GM18508 (cell line): ENCODE results near the gene GRAMD1B.
A peak's percentile ranks its signal among the peaks of the same experiment; 100 is the strongest.

Experiments
- ATAC-seq: cut with Tn5 transposase; IDR thresholded peaks from one replicate; pipeline ENCODE4 v1.9.1; 2021; ENCODE audit warnings: moderate number of reproducible peaks; ENCODE audit not compliant: insufficient read depth, unreplicated experiment

GRAMD1B gene

GRCh38 chr11:123525511-123525918, 95.4 kb downstream of the GRAMD1B start:
- no peak for ATAC-seq

DNA sequence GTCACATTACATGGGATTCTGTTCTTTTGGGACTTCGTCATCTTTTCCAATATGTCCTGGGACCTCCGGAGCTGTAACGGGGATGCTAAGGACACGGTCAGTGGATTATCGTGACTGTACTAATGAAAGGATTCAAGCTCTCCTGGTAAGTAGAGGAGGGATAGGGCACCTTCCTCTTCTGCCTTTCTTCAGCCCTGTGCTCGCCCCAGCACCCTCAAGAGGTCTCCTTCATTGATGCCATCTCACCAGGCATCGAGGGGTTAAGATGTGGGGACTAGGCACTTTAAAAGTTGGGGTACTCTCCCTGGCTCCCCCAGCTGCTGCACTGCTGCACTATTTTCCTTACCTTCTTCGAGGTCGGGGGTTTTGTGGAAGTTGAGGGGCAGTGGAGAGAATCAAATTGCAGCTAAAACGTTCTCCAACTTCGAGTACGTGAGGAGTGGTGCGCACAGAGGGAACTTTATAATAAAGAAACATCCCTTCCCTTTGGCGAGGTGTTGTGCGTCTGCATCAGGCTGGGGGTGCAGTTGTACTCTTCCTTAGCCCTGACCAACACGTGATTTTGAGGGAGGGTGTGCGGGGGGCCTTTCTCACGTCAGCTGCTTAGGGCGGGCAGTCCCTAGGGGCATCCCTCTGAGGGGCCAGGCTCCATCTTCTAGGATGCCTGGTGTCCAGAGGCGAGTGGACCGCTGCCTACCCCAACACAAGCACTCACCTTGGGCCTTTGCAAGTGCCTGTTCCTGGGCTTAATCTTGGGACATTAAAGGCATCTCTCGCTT, 96.1 kb downstream of the GRAMD1B start:
- ATAC-seq, result no peak

- ATAC-seq, result no peak
Observed at GRCh38 chr11:123526918-123527317, 96.8 kb downstream of the GRAMD1B start.

GRCh38 chr11:123527526-123527925, 97.5 kb downstream of the GRAMD1B start:
- no peak for ATAC-seq

GRCh38 chr11:123527947-123528346, 97.9 kb downstream of the GRAMD1B start:
- no peak for ATAC-seq

DNA sequence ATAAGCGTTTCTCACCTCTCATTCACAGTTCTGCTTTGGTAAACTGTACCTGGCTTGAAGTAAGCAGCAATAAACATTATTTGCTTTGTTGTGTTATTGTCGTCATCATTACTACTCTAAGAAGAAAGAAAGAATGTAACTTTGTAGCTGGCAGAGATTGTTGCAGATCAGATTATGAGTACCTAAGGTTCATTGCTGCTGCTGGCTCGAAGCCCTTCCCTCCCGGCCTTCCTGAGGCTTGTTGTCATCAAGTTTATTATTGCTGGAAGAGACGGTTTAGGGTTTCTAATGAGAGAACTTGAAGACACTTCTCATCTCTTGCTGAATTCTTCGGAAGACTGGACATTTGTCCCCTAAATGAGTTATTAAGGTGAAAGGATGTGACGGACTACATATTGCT, 101.3 kb downstream of the GRAMD1B start:
- ATAC-seq, result no peak

DNA sequence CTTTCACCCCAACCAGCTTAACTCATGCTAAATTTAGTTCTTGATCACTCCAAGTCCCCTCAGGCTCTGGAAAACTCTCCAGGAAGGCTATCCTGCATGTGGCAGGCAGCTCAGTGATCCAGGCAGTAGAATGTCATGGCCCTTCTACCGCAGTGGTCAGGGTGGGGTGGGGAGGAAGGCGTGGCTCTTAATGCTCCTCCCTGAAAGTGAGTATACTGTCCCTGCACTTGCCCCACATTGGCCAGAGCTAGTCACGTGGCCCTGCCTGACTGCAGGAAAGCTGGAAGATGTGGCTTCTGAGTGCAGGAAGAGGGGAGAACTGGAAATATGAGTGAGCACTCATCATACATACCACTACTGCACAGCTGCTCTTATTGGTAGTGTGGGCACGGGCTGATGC, 102.1 kb downstream of the GRAMD1B start:
- ATAC-seq, result no peak

GRCh38 chr11:123535401-123535800, 105.3 kb downstream of the GRAMD1B start:
- ATAC-seq, result no peak

GRCh38 chr11:123536690-123537437, 106.8 kb downstream of the GRAMD1B start:
- no peak for ATAC-seq

DNA sequence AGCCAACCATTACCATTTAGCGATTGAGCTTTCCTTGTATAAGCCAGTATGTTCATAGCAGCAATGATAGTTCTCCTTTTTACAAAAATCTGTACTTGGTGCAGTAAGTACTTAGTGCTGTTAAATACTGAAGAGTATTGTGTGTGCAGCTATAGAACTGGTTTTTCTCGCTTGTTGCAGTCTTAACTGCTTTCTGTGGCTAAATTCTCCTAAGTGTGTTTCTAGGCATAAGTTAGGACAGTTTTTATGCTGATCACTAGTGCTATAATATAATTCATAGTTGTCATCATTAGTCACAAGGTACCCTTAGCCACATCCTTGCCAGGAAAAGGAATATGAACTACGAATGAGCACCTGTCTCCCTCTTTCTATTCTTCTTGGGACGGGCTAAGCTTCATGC, 107.7 kb downstream of the GRAMD1B start:
- ATAC-seq, result no peak

GRCh38 chr11:123543797-123544196, 113.7 kb downstream of the GRAMD1B start:
- ATAC-seq, result no peak

DNA sequence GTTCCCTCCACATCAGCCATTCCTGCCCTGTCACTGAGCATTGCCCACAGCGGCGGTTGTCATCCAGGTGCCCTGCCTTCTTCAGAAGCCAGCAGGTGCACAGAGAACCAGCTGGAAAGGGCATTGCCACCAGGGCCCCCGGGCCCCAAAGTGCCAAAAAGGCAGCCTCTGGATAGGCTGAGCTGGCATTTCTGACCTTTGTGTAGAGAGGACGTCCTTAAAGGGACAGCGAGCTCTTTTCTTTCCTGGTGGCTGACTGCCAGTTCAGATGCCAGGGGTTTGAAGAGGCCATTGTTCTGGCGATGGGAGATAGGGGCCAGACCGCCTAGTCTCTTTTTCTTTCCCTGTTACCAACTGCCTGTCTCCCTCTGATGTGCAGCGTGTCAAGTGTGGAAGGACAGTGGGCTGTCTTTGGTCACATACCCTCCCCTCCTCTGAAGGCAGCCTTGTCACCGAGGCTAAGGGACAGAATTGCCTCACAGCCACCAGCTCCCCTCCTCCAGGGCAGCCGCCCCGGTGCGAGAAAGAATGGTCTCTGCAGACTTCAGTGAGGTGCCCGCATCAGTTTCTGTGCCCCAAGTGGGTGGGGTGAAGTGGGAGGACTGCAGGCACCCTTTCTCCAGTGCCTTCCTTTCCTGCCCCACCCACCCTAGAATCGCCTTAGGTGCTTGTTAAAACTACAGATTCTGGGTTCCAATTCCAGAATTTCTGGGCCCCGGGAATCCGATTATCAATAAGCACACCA, 114.7 kb downstream of the GRAMD1B start:
- ATAC-seq, result no peak

GRCh38 chr11:123545726-123546270, 115.7 kb downstream of the GRAMD1B start:
- ATAC-seq, result no peak

DNA sequence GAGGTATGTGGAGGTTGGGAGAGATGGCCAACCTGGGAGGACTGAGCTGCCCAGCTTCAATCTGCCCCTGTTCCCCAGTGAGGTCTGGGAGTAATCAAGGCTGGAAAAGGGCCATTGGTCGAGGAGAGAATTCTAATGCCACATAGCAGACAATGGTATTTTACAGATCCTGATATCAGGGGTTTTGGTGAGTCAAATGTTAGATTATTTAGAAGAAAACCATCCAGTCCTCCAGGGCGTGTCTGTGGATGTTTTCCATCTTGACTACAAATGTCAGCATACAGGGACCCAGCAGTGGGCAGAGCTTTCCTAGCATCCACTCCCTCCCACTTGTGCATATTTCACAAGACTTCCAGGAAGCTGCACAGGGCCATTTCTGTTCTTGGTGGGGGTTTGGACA, 116.4 kb downstream of the GRAMD1B start:
- no peak for ATAC-seq

- ATAC-seq, result peak; percentile 83
Observed at GRCh38 chr11:123547180-123547579, 117.1 kb downstream of the GRAMD1B start.

GRCh38 chr11:123548774-123549173, 118.7 kb downstream of the GRAMD1B start:
- ATAC-seq, result no peak

GRCh38 chr11:123549926-123550917, 120.2 kb downstream of the GRAMD1B start:
- ATAC-seq, result no peak

DNA sequence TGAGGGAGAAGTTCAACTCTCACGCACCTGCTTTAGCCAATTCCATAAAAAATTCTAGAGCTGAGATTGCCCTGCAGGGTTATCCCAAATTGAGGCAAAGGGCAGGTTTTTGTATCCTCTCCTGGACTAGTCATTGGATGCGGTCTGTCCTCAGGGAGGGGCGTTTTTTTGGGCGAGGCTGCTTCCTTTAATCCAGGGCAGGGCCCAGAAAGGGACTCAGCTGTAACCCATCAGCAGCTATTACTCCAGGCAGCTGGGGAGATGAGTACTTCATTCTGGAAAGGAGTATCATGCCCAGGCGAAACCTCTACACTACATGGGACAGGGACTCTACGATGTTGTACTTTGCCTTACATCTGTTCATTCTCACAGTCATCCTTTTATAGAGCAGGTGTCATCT, 121.0 kb downstream of the GRAMD1B start:
- no peak for ATAC-seq

GRCh38 chr11:123556633-123557032, 126.6 kb downstream of the GRAMD1B start:
- ATAC-seq, result no peak
